HG03064 (cell line): ENCODE results near the gene MYOD1.

Source experiments
- ATAC-seq: cut with Tn5 transposase; IDR thresholded peaks from one replicate; pipeline ENCODE4 v1.9.1; 2021; ENCODE audit warnings: low read depth; ENCODE audit not compliant: unreplicated experiment

Gene MYOD1

DNA sequence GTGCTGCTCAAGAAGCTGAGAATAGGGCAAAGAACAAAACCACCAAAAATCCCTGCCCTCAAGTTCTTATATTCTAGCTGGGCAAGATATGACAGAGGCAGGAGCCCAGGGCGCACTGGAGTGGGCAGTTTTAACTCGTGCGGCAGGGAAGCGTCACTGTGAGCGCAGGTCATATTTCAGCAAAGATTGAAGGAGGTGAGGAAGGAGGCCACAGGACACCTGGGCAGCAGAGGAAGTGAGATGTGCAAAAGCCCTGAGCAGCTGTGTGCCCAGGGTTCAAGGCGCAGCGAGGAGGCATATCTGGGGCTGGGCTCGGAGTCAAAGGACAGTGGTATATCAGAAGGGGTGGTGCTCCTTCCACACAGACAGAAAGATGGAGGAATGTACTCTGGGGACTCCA lies 28.7 kb downstream of the MYOD1 start:
- no peak for ATAC-seq

DNA sequence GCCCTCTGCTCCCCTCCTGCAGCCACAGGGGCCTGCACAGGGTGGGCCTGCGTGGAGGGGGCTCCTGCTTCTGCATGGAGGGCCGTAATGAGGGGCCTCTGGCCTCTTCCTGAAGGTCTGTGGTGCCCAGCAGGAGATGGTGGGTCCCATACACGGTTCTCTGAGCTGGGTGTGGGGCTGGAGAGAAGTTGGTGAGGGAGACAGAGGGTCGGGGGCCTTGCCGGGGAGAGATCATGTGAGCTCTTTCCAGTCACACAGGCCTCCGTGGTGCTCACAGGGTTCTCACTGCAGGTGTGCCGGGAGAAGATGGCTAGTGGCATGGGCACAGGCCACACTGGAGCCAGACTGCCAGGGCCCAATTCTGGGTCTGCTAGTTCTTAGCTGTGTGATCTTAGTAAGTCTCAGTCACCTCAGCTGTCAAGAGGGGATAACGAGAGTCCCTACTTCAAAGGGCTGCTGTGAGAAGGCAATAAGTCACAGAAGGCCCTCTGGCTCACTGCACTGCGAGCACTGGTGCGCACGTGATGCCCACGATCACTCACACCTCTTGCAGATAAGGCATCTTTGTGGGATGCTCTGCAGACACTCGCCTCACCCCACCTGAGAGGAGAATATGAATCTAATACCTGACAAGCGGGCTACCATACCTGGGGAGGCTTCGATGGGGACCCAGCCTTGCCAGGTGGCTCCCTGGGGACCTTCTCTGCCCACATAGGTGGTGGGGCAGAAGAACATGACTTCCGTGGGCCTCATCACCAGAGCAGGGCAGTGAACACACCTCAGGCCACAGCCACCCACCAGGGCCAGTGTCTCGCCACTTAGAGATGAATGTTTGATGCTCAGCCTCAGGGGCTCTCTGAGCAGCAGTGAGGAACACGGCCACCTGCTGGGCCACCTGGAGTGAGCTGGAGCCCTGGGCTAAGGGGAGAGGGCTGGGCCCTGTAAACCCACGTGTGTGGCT lies 29.7 kb downstream of the MYOD1 start:
- no peak for ATAC-seq

DNA sequence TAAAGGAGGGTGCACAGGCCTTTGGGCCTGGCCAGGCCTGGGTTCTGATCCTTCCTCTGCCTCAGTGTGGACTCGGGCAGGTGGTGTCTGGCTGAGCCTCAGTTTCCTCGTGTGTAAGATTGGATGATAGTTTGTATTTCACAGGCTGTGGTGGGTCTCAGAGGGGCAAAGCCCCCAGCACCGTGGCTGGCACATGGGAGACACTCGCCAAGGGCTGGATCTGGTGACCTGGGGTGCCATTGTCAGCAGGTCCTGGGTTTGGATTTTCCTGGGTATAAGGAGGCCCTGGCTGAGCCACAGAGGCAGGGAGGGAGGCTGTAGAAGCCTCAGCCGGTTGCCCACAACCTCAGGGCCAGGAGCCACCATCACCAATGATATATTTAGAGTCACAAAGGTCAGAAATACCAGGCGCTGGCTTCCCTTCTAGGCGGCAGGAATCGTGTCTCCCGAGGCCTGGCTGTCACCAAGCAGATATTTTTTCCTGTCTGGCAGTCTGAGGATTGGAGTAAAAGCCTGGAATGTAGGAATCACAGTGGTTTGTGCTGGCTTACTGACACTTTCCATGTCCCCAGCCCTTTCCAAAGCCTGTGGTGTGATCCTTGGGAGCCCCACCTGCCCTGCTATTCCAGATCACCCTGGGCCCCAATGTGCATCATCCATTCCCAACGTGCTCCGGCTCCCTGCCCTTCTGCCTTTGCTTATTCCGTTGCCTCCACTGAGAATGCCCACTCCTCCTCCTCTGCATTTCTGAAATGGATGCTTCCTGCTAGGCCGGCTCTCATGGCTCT lies 30.8 kb downstream of the MYOD1 start:
- no peak for ATAC-seq

DNA sequence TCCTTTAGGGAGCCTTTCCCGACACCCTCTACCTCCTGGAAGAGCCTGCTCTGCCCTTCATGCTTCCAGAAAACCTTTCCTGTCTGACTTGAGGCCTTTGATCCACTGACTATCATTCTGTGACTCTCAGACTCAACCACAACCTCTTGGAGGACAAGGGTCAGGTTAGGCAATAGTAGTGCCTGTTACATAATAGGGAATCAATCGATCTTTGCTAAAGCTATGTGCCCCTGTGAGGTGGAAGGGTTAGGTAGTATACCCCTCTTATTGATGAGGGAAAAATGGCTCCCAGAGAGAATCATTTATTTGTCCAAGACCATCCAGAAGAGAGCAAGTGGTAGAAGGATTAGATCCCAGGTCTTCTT lies 31.4 kb downstream of the MYOD1 start:
- no peak for ATAC-seq

DNA sequence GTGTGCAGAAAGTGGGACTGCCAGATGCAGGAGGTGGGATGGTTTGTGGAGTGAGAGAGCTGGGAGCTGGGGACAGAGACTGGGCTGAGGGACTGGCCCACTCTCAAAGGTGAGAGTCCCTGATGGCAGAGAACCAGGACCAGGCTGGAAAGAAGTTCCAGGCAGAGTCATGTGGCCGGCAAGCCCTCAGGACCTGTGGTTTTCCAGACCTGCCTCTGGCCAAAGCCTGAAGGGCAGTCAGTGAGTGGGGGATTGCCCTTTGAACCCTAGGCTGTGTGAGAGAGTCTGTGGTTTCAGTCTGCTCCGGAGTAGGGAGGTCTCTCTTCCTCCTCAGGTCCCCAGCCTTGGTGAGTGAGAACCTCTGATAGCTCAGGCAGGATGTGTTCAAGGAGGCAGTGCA lies 32.2 kb downstream of the MYOD1 start:
- ATAC-seq, result no peak

DNA sequence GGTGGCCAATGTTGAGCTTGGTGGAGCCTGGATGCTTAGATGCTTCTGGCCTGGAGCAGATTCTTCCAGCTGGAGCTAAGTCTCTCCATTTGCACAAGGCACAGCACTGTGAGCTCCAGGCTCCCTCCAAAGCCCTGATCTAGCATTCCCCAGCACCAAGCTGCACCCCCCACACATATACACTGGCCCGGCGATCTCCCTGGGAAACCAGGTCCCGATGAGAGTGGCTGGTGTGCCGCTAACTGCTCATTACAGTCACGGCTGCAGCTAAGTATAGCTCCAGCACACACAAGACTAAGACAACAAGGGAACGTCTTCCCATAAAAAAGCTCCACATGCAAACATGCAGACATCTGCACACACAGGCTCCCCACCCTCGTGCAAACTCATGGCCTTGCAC lies 32.8 kb downstream of the MYOD1 start:
- no peak for ATAC-seq

DNA sequence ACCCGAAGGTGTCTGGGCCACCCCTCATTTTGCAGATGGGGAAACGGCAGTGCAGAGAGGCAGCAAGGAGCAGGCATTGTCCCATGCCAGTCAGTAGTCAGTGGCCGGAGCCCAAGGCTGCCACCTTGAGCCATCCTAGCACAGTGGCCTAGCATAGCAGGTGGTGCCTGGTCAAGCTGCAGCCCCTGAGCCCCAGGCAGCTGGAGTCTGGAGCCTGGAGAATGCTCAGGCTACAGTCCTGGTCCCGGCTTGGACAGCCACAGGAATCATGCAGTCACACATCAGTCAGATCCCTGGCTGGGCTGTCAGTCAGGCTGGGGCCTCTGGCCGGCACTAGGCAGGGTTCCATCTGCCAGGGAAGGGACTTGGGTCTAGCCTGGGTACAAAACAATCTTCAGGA lies 33.8 kb downstream of the MYOD1 start:
- no peak for ATAC-seq

DNA sequence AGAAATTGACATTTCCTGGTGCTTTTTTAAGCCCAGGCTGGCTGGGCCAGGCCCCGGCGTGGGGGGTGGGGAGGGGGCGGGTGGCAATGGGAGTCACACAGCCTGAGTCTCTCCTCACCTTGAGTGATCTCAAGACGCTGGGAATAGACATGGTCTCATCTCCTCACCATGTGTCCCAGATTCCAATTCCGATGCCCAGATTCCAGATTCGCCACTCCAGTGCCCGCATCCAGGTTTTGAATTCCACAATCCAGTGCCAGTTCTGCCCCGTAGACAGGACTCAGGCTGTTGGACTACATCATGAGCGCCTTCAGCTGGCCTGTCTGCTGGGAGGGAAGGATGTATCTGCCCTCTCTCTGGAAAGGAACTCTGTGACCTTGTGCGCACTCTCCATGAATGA lies 34.3 kb downstream of the MYOD1 start:
- ATAC-seq, result no peak

DNA sequence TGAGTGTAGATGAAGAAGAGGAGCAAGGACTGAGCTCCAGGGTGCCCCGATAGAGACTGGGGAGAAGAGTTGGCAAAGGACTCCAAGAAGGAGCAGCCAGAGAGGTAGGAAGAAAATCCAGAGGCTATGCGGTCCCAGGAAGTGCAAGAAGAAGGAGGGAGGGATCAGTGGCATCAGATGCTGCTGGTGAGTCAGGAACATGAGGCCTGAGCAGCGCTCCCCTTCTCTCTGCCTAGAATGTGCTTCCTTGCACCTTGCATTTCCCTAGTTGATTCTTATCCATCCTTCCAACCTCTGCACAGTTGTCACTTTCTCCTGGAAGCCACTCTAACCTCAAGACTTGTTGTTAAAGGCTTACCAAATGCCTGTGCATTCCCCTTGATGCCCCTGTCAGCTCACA lies 36.5 kb downstream of the MYOD1 start:
- ATAC-seq, result no peak

DNA sequence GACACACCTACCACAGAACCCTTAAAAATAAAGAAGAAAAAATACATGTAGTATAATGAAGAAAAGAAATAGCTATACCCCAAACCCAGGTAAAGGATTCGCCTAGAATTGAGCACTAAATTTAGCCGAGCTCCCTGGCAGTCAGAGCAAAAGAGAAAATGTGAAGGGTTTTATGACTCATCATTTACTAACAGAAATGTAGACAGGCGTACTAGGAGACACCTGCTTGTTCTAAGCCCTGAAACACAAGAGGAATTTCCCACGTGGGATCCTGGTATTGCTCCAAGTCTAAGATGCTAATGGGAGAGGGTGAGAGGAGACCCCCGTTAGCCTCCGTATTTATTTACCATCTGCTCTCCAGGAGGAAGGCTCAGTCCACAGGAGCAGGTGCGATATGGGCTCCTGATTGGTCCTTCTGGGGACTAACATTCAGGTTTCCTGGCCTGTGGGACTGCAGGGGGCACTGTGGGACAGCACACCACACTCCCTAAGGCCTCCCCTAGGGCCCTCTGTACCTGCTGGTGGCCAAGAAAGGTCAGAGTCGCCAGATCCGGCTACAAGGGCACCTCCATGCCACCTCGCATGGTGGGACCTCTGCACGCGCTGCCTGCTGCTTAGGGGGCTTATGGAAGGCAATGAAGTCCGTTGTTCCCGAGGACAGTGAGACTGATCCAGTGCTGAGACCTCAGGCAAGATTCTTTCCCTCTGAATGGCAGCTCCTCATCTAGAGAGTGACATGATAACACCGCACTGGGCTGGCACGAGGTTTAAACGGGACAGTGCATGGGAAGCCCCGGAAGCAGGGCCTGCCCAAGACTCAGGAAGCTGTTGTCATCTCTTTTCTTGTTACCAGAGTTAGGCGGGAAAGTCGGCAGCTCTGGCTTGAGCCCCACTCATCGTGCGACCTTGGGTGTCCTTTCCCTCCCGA lies 41.0 kb downstream of the MYOD1 start:
- ATAC-seq, result no peak

DNA sequence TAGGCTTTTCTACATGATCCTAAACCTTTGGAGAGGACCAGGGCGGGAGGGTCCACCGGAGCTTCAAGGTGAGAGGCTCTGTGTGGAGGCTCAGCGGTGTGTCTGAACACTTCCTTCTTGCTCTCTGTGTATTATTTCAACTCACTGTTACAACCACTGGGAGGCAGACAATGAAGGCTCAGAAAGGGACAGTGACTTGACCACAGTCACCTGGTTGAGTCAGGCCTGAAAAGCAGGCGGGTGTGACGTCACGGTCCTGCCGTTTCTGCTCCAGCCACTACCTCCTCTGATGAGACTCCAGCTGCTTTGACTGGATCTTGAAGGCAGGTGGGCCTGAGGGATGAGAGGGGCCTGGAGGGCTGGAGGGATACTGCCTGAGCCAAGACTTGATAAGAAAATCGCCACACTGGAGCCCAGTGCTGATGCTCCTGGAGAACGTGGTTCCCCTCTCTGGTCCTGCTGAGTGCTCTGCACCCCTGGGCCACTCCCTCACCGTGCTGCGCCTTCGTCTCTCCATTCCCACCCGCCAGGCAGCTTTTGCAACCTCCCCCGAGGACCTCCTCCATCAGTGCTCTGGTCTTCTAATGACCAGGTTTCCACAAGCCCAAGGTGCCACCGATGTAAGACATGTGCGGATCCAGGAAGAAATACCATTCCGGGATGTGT lies 43.1 kb downstream of the MYOD1 start:
- no peak for ATAC-seq

DNA sequence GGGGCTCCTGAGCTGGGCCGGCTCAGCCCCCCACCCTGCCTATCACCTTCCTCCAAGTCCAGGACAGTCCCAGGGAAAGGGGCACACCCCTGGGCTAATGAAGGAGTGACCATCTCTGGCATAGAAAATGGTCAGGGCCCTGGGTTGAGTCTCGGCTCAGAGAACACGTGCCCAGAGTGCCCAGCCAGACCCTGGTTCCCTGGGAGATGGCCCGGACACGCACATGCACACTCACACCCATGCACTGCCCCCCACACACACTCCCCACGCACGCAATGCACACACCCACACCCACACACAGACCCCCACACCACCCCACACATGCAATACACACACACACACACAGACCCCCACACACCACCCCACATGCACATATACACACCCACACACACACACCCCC lies 43.9 kb downstream of the MYOD1 start:
- no peak for ATAC-seq

DNA sequence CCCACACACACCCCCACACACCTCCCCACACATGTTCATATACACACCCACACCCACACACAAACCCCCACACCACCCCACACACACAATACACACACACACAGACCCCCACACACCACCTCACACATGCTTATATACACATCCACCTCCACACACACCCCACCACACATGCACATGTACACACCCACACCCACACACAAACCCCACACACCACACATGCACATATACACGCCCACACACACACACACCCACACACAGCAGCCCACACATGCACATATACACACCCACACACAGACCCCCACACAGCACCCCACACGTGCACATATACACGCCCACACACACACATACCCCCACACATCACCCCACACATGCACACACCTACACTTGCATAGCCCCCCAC lies 44.3 kb downstream of the MYOD1 start:
- no peak for ATAC-seq

DNA sequence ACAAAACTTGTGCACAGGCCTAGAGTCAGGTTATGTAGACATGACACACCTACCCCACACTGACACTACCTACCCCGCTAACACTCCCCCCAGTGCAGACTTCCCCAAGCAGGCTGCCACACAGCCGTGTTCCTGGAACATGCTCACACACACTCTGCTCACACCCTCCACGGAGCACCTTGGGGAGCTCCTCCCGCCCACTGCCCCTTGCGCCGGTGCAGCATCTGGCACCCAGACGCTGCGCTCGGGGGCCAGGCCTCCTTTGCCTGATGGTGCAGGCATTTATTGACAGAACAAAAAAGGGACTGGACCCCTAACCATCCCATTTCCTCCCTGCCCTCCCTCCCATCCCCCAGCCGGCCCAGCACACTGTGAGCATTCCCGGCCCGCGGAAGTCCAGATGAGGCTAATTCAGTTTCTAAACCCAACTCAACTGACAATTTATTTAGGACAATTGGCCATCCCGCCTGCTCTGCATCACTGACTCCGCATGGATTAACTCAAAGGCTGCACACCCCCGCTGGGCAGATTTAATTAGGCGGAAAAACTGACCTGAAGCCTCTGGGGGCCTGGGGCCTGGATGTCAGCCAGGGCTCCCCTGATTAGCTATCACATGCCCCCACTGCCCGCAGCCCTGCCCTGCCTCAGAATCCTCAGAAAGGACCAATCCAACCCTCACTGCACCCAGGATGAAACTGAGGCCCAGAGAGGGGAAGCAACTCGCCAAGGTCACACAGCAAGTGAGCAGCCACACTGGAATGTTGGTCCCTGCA lies 45.3 kb downstream of the MYOD1 start:
- ATAC-seq, result no peak

DNA sequence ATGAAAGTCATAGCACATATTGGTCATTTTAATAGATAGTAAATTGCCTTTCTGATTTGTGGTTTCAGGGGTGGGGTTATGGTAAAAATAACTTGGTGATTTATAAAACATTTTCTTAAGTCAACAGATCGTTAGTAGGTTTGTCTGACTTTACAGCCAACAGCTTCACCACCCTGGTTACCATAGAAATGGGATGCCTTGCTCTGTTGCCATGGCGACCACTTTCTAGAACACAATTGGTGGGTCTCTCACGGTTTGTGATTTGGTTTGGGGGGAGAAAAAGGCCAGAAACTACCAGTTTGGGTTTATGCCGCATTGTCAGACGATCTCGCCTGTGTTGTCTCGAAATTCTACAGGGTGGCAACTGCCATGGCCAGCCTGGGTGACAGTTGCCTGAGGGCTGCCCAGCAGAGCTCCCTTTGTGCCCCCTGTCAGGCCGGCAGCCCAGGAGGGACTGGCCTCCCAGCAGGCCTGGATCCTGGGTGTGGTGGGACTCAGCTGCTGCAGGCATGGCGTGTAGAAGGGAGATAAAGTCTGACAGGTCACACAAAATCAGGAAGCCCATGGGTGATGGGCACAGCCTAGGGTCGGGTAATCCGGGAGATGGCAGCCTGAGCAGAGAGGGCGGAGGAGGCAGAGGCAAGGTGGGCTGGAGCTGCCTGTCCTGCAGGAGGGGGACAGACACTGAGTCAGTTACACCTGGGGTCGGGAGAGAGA lies 46.1 kb downstream of the MYOD1 start:
- no peak for ATAC-seq

DNA sequence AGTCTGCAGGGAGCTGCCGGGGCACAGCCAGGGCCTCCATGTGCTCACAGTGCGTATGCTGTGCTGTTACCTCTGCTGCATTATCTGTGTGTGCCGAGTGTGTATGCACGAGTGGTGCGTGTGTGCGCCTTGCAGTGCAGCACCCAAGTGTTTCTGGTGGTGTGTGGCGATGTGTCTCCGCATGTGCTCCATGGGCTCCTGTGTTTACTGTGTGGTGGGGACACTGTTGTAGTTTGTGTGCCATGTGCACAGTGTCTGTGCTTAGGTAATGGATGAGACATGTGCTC lies 46.6 kb downstream of the MYOD1 start:
- ATAC-seq, result no peak

DNA sequence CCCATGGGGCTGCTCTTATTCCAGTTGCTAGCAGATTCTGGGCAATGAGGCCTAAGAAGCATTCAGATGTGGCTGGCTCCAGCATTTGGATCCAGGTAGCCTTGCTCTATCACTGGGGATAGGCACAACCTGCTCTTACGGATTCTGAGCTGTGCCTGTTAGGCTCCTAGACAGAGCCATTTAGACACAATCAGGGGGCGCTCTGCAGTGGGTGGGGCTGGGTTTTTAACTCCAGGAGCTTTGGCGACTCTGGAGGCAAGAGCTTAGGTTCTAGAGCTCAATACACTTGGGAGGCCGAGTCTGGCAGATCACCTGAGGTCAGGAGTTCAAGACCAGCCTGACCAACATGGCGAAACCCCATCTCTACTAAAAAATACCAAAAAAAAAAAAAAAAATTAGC lies 47.2 kb downstream of the MYOD1 start:
- no peak for ATAC-seq

DNA sequence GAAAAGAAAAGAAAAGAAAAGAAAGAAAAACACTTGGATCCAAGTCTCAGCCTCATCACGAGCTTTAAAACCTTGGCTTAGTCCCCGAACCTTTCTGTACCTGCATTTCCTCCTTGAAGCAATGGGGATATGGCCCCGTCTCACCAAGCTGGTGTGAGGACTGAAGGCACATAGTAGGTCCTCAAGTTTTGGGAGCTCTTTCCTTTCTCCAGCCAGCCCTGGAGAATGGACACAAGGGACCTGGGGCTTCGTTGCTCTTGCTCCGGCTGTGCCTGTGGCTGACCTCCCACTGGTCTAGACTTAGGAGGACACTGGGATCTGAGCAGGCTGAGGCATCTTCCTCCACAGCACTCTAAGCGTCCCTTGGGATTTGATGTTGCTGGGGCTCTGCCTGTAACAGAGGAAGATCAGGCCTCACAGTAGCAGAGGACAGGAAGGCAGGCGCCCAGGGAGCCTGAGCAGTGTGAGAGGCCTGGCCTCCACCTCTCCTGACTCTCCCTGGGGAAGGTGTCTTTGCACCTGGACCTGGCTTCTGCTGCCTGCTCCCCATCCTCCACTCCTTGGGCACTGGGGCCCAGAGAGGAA lies 48.0 kb downstream of the MYOD1 start:
- no peak for ATAC-seq

DNA sequence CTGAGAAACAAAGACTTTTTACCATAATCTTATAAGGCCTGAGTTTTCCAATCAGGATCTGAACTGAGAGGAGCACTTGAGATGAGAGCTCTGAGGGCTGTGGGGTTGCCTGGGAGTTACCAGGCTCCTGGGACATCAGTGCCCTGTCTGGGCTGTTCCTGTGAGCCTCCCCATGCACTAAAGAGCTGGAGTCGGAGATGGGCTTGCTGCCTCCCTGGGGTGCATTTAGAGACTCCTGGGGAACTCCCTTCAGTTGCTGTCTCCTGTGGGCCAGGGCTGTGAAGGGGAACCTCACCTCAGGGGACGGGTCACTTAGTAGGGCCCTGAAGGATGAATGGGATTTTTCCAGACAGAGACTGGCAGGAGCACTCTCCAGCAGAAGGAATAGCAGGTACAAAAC lies 48.5 kb downstream of the MYOD1 start:
- ATAC-seq, result no peak
